IPS-11a (cell line): ENCODE data around the gene POU6F1.

ENCODE experiments used
- H3K4me3 ChIP-seq: one replicate; pipeline ENCODE4 v1.5.1; 2013; ENCODE audit warnings: low read depth, low read length, control low read depth

POU6F1 gene

DNA sequence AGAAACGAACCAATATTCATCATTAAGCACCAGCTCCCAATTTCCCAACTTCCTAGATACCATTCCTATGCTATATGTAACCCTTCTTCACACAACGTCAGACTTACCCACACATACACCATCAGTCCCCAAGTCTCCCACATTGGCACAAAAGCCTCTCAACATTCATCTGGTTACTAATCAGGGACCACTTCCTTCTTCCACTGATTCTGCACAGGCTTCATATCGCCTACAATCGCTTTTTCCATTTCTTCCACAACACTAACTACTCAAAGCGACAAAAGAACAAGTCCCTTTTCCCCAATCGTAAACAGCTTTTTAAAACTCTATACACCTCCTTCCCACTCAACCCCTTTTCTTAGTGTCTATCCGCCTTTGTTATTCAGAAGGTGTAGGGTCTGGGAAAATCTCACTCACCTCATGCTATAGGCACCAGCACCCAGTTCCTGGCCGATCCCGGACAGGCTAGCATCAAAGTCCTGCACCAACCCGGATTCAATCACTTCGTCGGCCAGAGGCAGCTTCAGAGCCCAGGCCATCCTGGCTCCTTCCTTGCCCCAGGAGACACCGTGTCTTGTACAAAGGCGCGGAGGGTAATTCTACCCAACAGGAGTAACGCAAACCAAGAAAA, 45.9 kb downstream of the POU6F1 start:
- H3K4me3 ChIP-seq = peak overlapping the region; percentile 89

DNA sequence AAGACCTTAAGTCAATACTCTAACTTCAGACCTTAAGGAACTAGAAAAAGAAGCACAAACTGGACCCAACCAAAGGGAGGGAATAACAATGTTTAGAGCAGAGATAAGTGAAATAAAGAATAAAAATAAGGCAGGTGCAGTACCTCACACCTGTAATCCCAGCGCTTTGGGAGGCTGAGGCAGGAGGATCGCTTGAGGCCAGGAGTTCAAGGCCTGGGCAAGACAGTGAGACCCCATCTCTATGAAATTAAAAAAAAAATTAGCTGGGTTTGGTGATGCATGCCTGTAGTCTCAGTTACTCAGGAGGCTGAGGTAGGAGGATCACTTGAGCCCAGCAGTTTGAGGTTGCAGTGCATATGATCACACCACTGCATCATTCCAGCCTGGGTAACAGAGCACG, 54.1 kb downstream of the POU6F1 start:
- no peak overlapping the region for H3K4me3 ChIP-seq

- H3K4me3 ChIP-seq = no peak overlapping the region
Observed at GRCh38 chr12:51162217-51162616, 55.6 kb downstream of the POU6F1 start.

DNA sequence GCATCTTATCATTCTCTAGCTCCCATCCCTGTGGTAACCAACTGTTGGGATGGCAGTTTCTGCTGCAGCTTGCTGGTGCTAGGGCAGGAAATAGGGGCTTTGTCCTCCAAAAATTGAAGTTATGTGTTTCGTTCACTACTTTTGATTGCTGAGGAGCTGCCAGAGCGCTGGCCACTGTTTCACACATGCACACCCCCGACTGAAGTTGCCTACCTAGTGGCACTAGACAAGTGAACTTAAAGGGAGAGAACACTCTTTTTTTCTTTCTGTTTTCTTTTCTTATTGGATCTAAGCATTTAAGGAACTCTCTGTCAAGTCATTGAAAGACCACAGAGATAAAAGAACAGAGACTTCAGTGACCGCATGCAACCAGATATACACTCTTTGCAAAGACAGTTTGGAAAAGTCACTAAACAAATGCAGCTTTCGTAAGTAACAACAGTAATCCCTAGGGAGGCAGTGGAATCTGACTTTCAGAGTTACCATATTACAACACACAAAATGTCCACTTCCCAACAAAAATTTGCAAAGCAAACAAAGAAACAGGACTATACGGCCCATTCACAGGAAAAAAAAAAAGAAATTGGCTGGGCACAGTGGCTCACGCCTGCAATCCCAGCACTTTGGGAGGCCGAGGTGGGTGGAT, 56.9 kb downstream of the POU6F1 start:
- no peak overlapping the region for H3K4me3 ChIP-seq

DNA sequence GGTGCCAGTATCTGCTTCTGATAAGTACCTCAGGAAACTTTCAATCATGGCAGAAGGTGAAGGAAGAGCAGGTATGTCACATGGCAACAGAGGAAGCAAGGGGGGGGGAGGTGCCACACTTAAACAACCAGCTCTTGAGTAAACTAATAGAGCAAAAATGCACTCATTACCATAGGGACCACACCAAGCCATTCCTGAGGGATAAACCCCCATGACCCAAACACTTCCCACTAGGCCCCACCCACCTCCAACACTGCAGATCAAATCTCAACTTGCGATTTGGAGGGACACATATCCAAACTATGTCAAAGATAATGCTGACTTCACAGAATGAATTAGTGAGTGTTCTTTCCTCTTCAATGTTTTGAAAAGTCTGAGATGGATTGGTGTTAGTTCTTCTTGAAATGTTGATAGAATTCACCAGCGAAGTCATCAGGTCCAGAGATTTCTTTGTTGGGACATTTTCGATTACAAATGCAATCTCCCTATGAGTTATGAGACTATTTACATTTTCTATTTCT, 61.6 kb downstream of the POU6F1 start:
- no peak overlapping the region for H3K4me3 ChIP-seq

GRCh38 chr12:51152953-51153352, 64.9 kb downstream of the POU6F1 start:
- no peak overlapping the region for H3K4me3 ChIP-seq

DNA sequence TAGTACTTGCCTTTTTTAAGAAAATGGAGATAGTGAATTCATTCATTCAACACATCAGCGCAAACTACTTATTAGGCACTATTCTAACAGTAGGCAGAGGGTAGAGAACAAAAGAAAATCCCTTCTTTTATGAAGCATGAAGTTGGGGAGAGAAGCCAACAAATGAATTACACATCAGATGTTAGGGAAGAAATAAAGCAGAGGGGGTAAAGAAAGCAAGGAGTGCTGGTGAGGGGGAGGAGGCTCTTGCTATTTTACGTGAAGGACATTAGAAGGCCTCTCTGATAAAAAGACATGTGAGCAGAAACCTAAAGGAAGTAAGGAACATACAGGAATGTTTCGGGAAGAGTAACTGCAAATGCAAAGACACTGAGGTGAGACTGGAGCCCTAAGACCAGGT, 67.1 kb downstream of the POU6F1 start:
- no peak overlapping the region for H3K4me3 ChIP-seq

- H3K4me3 ChIP-seq = no peak overlapping the region
Observed at GRCh38 chr12:51147309-51147708, 70.6 kb downstream of the POU6F1 start.

- no peak overlapping the region for H3K4me3 ChIP-seq
Observed at GRCh38 chr12:51139292-51139844, 78.5 kb downstream of the POU6F1 start.
